Stimulated activated CD8-positive, alpha-beta memory T cell treated with anti-CD3 and anti-CD28 coated beads, Interleukin-4, amount 100 ng/mL, for 4 hours (primary cell): Measurements from ENCODE around the gene DGCR8.

Source experiments
- DNase-seq, 2 donors: peaks; one replicate each; pipeline ENCODE4 v3.0.0-alpha.2; 2020; ENCODE audit warnings: low read depth in 2 of 2, low spot score in 1 of 2

DGCR8 gene

DNA sequence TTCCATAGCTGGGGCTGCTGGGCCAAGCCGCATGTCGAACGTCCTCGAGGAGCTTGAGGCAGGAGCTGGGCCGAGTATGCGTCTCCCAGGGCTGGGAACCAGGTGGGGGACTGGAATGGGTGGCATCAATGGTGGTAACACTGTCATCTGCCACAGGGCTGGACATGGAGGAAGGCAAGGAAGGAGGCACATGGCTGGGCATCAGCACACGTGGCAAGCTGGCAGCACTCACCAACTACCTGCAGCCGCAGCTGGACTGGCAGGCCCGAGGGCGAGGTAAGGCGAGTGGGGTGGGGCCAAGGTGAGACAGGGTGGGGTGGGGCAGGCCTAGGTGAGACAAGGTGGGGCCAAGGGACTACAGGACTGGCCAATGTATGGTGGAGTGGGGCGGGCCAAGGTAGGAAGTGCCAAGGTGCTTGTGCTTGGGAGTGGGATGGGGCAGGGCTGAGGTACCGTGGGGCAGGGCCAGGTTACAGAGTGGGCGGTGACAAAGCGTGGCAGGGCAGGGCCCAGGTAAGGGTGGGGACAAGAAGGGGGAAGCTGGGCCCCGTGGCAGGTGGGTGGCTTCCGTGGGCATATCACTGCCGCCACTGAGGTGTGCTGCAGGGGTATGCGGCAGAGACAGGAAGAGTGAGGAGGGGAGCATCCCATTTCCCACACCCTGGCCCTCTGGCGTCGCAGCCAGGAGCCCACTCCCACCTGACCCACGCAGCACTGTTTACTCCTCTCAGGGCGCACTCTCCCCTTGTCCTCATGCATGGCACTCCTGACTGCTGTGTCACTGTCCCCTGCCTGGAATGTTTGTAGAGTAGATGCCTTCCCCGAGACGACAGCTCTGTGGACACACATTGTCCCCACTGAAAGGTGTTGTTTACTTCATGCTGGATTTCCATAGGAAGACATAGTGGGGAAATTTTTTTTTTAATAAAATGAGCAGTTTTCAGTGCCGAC lies 27.5 kb upstream of the DGCR8 start:
- DNase-seq: no peak

DNA sequence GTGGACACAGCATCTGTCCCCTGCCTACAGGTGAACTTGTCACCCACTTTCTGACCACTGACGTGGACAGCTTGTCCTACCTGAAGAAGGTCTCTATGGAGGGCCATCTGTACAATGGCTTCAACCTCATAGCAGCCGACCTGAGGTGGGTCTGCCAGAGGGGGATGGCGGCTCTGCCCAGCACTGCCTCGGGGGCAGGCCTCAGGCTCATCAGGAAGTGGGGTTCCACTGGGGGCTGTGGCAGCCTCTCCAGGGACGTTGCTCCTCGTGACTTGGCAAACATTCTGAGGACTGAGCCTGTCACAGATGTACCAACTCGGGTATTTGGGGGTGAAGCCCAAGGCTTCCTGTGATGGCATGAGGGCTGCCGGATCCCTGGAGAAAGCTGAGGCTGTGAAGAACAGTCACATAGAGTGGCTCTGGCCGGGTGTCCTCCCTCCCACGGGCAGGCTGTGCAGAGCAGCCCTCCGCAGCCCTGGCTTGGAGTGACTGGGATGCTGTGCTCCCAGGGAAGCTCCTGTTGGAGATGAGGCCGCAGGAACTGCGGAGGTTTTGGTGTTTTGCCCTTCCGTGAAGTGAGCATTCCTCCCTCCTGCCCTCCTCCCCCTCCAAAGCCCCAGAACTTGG lies 26.5 kb upstream of the DGCR8 start:
- no peak for DNase-seq

DNA sequence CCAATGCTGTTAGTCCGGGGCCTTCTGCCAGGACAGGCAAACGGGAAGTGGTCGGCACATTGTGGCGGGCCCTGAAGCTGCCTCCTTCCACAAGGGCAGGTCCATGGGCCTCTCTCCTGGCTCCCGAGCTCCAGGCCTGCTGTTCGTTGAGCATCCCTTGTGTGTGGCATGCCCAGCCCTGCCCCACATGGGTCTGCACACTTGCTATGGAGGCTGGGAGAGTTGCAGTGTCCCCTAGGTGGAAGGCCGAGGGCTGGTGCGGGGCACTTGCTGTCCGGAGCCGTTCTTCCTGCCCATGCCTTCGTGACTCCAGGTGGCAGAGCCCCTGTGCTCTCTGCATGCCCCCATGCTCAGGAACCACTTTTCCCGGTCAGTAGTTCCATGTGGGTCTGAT lies 26.0 kb upstream of the DGCR8 start:
- DNase-seq: no peak

DNA sequence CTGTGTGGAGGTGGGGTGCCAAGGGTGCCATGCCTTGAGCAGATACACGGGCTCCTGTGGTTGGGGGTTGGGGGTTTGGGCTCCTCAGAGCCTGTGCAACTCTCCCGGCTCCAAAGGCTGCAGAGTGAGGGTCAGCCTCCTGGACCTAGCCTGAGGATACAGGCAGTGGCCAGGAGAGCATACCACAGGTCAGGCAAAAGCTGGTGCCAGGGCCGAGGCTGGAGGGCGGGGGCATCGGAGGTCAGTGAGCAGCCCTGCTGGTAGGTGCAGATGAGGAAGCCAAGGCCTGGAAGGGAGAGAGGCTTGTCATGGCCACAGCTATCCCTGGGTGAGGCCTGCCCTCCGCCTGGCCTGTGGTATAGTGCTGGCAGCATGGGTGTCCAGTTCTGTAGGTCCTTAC lies 25.6 kb upstream of the DGCR8 start:
- DNase-seq: no peak

DNA sequence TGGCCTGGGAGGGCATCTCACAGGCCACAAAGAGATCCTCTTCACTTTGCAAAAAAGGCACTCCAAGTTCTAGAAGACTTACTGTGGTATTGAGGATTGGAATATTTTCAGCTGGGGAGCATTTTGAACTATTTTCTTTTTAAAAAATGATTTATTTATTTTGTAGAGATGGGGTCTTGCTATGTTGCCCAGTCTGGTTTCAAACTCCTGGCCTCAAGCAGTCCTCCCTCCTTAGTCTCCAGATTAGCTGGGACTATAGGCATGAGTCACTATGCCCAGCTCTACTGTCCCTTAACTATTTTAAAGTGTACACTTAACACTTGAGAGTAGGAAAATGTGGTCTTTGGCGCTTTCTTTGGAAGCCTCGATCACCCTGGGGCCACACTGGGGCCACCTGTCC lies 24.9 kb upstream of the DGCR8 start:
- DNase-seq: no peak

DNA sequence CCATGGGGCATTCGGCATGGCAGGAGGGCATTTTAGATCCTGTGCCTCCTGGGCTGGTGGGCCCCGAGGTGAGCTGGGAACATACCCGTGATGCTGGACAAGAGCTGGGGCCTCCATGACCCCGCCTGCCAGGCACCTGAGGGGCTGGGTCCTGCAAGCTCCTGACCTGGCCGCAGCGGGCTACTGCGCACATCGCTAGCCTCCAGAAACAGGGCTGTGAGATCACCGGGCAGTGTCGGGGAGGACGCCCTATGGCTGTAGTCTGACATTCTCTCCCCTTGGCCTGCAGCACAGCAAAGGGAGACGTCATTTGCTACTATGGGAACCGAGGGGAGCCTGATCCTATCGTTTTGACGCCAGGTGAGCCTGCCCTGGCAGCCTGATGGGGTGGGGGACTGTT lies 24.4 kb upstream of the DGCR8 start:
- DNase-seq: no peak

DNA sequence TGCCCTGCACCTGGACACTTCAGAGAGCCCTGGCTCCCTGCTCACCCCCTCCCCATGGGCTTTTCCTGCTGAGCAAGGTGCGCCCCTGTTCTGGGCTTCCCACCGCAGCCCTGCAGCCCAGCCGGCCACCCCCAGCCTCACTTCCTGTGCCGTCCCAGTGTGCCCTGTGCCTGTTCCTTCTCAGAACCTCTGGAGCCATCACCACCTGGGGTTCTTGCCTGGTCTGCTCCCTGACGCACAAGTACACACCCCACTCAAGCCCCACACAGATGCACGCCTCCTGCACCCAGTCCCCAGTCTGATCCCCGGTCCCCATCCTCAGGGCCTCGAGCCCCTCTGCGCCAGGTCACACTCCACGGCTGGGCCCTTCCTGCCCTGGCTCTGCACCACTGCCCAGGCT lies 23.9 kb upstream of the DGCR8 start:
- no peak for DNase-seq

DNA sequence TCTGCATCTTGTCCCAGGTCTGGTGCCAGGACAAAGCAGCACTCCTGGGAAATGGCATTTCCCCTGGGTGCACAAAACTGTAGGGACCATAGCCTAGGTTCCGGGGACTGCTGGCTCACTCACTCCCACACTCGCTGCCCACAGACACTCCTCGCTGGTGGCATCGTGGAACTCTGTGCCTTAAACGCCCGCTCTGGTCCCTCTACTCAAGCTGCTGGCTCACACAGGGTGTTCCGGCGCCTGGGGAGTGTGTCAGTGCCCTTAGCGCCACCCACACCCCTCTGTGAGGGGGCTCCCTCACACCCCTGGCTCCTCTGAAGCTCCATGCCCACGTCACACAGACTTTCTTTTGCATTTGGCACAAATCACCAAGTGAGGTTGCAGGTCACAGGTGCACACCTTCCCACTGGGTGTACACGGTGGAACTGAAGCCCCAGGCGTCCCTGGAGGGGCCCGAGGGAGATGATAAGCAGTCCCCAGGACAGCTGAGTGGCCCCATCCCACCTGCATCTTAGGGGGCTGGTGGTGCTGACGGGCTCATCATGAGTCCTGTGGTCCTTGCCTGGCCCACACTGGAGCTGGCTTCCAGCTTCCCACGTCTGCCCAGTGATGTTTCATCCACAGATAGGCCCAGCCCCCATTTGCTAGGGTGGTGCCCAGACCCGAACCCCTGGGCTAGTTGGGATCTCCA lies 23.2 kb upstream of the DGCR8 start:
- no peak for DNase-seq

DNA sequence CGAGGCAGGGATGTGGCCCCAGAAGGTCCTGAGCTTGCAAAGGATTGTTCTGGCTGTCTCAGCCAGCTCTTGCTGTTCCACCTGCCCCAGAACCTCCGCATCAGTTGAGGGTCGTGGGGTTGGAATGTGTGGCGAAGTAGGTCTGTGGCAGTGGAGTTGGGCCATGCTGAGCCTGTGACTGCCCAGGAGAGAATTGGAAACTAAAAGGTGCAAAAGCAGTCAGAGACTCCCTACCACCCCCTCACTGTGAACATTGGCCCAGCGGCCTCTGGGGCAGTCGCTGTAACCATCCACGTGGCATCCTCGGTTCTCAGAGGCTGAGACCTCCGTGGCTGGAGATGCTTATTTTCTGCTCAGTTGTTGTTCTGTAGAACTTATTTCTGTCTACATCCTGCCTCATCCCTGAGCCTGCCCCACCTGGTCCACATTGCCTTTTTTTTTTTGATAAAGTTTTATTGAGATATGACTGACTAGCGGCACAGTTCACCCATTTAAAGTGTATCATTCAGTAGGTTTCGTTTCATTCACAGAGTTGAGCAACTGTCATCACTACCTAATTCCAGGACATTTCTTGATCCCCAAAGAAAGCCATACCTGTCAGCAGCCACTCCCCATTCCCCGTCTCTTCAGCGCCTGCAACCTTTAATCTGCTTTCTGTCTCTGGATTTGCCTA lies 22.3 kb upstream of the DGCR8 start:
- no peak for DNase-seq

DNA sequence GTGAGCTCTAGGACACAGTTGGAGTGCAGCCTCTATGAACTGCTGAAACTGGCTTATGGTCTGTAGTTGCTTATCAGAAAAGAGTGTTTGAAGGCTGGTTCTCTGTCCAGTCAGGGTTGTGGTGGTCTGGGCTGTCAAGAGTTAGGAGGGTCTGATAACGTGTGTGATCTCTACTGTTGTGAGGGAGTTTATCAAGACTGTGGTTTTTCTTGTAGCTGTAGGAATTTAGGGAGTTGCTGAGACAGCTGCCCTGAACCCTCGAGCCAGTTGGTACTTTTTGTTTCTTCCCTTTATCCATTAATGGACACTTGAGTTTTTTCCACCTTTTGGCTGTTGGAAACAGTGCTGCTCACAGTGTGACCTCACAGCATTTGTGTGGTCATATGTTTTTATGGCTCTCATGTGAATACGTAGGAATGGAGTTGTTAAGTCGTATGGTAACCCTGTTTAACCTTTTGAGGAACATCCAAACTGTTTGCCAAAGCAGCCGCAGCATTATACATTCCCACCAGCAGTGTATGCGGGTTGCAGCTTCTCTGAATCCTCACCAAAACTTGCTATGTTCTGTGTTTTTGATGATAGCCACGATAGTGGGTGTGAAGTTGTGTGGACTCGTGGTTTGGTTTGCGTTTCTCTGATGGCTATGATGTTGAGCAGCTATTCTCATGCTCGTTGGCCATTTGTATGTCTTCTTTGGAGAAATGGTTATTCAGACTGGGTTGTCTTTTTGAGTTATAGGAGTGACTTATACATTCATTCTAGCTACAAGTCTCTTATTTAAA lies 20.9 kb upstream of the DGCR8 start:
- no peak for DNase-seq

DNA sequence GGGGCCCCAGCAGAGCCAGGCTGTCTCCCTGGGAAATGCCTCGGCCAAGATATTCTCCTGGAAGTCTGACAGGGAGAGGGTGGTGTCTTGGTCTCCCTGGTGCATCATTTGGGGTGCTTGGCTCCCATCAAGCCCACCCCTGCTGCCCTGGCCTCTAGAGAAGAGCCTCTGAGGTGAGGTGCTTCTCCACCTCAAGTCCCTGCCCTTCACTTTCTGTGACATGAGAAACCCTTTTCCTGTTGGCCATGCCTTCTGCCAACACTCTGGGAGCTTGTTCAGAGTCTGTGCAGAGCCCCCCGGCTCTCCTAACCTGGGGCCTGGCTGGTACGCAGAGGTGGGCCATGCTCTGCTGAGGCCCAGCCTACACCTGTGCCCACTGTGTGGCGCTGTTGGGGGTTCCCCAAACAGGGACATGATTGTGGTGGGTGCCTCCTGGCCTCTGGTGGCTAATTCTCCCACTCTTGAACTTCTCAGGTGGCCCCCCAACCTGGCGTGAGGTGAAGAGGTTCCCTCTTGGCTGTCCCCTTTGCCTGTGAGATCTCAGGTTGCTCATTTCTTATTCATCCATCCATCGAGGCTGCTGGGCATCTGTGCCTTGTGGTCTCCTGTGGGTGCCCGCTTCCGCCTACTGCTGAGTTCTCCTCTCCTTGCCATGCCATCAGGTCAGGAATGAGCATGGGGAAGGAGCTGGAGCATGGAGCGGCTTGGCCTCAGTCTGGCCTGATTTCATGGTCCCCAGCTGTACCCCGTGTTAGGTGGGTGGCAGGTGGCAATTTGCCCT lies 19.2 kb upstream of the DGCR8 start:
- DNase-seq: no peak

DNA sequence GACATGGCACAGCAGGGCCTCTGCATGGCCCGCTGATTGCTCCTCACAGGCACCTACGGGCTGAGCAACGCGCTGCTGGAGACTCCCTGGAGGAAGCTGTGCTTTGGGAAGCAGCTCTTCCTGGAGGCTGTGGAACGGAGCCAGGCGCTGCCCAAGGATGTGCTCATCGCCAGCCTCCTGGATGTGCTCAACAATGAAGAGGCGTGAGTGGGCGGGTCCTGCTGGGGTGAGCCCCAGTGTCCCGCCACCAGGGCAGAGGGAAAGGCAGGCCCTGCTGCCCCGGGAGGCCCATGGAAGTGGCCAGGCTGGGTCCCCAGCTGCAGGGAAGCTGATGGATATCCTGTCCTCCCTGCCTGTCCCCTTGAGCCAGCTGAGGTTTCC lies 18.6 kb upstream of the DGCR8 start:
- no peak for DNase-seq

DNA sequence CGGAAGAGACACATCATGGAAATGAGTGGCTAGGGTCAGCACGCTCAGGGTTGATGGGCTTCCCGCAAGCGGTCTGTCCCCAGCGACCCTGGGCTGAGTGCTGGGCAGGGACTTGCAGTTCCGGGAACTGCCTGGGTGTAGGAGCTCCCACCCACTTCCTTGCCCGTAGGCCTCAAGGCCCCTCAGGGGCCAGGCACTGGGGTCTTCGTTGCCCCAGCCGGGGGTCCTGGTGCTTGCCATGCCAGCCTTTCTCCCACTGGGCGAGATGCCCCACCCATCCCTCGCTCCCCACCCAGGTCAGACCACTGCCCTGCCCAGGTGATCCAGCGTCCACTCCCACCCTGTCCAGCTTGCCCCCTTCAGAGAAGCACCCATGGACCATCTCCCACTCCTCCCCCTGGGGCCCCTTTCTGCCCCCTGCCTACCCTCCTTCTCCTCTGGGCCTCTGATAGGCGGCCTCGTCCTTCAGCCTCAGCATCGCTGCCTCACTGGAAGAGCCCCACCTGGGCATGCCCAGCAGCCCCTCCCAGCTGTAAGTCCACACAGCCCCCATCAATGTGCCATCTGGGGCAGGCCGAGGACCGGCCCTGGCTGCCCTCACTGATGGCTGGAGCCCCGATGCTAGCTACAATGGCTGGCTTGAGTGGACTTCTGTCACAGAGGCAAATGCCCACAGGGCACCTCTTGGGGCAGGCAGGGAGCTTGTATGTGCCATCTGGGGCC lies 17.8 kb upstream of the DGCR8 start:
- DNase-seq: no peak

DNA sequence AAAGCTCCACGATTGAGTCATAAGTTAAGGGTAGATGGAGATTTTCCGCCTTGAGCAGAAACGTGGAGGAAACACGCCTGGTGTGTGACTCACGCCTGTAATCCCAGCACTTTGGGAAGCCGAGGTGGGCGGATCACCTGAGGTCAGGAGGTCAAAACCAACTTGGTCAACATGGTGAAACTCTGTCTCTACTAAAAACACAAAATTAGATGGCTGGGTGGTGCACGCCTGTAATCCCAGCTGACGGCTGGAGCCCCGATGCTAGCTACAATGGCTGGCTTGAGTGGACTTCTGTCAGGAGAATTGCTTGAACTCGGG lies 17.3 kb upstream of the DGCR8 start:
- DNase-seq: no peak

DNA sequence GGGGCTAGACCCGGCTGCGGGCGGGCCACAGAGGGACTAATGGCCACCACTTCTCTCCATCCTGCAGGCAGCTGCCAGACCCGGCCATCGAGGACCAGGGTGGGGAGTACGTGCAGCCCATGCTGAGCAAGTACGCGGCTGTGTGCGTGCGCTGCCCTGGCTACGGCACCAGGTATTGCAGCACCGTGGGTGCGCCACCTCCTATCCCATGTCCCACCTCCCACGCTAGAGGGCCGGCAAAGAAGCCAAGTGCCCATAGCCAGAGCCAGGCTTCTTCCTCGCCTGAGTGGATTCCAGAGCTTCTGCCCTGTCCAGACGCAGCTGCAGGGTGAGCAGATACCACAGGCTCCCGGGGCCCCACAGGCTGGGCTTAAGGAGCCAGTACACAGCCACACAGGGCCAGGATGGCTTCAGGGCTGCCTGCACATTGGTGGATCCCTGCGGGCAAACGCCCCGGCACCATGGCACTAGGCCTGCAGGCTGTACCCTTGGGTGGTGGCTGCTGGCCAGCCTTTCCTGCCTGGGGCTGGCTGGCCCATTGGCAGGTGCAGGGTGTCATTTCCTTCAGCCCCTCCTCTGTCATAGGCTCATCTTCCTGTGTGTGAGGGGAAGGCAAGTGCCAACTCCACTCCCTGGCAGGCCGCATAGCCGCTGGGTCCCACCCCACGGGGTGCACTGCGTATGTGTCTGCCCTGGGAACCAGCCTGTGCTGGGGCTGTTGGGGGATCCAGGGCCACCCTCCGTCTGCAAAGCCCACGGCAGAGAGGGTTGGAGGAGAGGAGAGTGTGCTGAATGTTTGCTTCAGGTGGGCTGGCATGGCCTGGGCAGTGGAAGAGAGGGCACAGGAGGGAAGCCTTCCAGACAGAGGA lies 16.5 kb upstream of the DGCR8 start:
- no peak for DNase-seq

DNA sequence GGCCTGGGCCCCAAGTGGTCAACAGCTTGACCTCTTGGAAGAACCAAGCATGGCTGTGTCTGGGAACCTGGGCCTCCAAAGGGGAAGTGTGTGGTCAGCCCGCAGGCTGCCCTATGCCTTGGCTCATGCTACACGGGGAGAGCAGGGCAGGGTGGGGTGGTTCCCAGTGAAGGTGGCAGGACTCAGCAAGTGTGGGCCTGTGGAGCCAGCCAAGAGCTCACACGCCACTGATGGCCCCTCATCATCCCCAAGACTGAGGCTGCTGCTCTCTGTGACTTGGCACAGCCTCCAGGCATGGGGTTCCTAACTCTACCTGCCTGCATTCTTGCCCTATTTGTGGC lies 15.9 kb upstream of the DGCR8 start:
- DNase-seq: no peak

DNA sequence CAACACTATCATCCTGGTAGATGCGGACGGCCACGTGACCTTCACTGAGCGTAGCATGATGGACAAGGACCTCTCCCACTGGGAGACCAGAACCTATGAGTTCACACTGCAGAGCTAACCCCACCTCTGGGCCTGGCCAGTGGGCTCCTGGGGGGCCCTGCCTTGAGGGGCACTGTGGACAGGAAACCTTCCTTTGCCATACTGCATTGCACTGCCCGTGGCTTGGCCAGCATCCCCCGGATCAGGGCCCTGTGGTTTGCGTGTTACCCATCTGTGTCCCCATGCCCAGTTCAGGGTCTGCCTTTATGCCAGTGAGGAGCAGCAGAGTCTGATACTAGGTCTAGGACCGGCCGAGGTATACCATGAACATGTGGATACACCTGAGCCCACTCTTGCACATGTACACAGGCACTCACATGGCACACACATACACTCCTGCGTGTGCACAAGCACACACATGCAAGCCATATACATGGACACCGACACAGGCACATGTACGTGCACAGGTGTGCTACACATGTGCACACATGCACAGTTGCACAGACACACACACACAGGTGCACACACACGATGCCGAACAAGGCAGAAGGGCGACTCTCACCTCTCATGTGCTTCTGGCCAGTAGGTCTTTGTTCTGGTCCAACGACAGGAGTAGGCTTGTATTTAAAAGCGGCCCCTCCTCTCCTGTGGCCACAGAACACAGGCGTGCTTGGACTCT lies 15.3 kb upstream of the DGCR8 start:
- no peak for DNase-seq
